ENCODE data around the gene SLC28A2.
"Not testable (repeated sequence)": the region's sequence is repeated elsewhere in the genome, so short reads cannot be mapped to it uniquely, and the experiment has no call there.

Gene SLC28A2

DNA sequence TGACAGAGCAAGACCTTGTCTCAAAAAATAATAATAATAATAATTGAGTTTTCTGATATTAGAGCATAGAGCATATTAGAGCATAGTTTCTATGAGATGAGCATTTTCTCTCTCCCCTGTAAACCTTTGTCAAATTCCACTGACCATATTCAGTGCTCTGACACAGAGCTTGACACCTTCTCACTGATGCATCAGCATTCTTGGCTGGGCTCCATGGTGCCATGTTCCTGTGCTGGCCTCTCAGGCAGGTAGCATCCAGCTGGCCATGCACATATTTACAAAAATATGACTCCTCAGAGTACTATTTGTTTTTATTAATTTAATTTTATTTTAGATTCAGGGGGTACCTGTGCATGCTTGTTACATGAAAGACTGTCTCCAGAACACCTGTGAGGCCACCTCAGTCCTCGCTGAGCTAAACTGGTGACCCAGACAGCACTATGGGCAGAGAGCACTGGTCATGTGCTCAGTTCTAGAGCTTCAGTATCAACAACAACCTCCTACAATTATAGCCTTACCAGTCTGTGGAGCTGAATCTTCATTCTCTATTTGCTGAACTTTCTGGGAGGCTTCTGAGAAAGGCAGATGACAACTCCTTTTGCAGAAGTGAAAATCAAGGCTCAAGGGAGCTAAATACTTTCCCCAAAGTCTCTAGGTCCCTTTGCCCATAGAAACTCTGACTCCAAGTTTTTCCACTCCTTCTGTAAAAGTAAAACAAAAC, 21.6 kb upstream of the SLC28A2 start:
- H3K9ac ChIP-seq: no peak overlapping the region
- H3K27me3 ChIP-seq: no peaks in the 10 kb centered on the region
- no peak for TF ChIP-seq Cebpa-rat (IDR thresholded peaks at IDR 0.05)
- no peaks in the 10 kb centered on the region for H4K20me1 ChIP-seq
- no peaks in the 10 kb centered on the region for H3K4me1 ChIP-seq
- H3K9me3 ChIP-seq: peaks cover 35% of the 10 kb centered on the region
- H3K4me3 ChIP-seq: no peak overlapping the region
- H3K27ac ChIP-seq: no peak overlapping the region
- H3K4me2 ChIP-seq: no peak overlapping the region
- no peaks in the 10 kb centered on the region for H3K36me3 ChIP-seq

DNA sequence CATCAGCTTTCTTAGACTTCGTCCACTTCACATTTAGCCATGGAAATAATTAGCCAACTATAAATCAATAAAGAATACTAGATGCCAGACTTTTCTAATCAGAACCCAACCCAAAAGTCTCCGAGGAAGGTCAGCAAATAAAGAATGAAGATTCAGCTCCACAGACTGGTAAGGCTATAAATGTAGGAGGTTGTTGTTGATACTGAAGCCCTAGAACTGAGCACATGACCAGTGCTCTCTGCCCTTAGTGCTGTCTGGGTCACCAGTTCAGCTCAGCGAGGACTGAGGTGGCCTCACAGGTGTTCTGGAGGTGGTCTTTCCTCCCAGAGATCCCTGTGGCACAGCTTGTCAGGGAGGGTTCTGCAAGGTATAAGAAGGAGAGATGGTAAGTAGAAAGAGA, 20.9 kb upstream of the SLC28A2 start:
- H3K9me3 ChIP-seq: peaks cover 42% of the 10 kb centered on the region
- H3K4me2 ChIP-seq: no peak overlapping the region
- H3K36me3 ChIP-seq: no peaks in the 10 kb centered on the region
- no peaks in the 10 kb centered on the region for H3K27me3 ChIP-seq
- H3K4me3 ChIP-seq: no peak overlapping the region
- H3K9ac ChIP-seq: no peak overlapping the region
- no peak for TF ChIP-seq Cebpa-rat (IDR thresholded peaks at IDR 0.05)
- no peaks in the 10 kb centered on the region for H4K20me1 ChIP-seq
- H3K4me1 ChIP-seq: no peaks in the 10 kb centered on the region
- no peak overlapping the region for H3K27ac ChIP-seq

DNA sequence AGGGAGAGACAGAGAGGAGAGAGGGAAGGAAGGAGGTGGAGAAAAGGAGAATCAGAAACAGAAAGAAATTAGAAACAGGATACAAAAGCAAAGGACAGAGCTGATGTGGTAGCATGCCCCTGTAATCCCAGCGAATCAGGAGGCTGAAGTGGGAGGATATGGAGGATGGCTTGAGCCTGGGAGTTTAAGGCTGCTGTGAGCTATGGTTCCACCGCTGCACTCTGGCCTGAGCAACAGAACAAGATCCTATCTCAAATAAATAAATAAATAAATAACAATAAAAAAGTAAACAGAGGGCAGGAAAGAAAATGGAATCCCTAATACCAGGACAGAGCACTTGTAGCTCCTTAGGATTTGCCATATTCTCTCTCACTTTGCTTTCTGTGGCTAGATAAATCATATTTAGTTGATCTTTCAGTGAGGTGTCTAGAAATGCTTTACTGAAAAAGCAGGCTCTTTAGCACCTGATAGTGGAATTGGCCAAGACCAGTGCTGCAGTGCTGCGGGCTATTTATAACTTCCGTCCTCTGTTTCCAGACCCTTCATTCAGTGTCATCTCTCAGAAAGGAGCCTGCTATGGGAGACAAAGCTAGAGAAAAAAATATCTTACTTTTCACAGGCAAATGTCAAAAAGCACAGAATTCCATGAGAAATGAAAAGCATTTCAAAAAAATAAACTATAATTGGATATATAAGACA, 20.0 kb upstream of the SLC28A2 start:
- Histone ChIP-seq H3K9me3 (peaks cover 51% of the 10 kb centered on the region), H3K27ac (no peak overlapping the region), H3K4me2 (no peak overlapping the region), H3K4me3 (no peak overlapping the region), H4K20me1 (no peaks in the 10 kb centered on the region), H3K4me1 (no peaks in the 10 kb centered on the region), H3K27me3 (no peaks in the 10 kb centered on the region), H3K36me3 (no peaks in the 10 kb centered on the region), H3K9ac (no peak overlapping the region)
- TF ChIP-seq Cebpa-rat (IDR thresholded peaks at IDR 0.05): no peak

DNA sequence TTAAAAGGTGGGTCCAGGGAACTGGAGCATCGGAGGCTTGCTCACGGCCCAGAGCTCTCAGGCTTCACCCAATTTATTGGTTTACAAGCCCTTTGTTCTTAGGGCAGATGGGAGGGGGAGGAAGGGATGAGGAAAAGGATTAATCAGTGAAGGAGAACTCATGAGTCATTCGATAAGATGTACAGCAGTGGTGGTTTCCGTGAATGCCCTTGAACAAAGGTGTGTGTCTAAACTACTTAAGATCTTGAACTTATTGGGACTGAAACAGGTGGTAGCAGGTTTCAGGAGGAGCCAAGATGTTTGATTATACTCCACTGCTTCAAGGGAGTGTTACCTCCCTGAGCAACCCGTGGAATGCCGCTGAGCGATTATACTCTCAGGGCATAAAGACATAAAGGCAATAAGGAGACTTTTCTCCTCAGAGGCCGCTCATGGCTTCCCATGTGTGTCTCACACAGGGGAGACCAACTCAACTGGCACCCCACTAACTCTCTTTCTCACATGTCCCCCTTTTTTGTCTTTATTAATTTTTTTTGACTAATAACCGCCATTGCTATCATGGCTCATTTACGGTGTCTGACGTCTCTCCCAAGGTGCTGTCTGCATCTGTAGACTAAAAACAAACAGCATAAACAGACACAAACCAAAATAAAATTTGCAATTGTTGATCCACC, 17.3 kb upstream of the SLC28A2 start:
- no peak overlapping the region for H3K4me3 ChIP-seq
- H3K27me3 ChIP-seq: no peaks in the 10 kb centered on the region
- H3K9me3 ChIP-seq: peaks cover 75% of the 10 kb centered on the region
- H3K4me1 ChIP-seq: no peaks in the 10 kb centered on the region
- no peak overlapping the region for H3K4me2 ChIP-seq
- H3K27ac ChIP-seq: no peak overlapping the region
- H3K9ac ChIP-seq: no peak overlapping the region
- H4K20me1 ChIP-seq: no peaks in the 10 kb centered on the region
- no peak for TF ChIP-seq Cebpa-rat (IDR thresholded peaks at IDR 0.05)
- H3K36me3 ChIP-seq: no peaks in the 10 kb centered on the region

DNA sequence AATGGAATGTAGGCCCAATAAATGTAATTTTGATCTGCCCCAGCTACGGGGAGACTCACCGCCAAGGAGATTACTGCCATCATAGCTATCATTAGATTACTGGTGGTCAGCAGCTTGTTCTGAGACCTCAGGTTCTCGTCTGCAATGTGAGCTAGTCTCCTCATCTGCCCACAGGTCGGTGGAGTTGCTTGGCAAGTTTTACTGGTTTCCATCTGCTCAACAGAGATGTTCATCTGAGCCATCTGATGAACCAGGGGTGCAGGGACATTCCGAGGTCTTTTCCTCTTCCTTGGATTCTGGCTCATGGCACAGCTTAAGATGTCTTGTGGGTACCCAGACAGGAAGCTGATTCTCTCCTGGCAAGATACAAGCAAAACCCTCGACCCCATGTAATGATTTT, 15.2 kb upstream of the SLC28A2 start:
- not testable (repeated sequence) for H3K36me3 ChIP-seq, H3K9ac ChIP-seq, H4K20me1 ChIP-seq, H3K4me1 ChIP-seq, H3K27ac ChIP-seq, H3K27me3 ChIP-seq, H3K4me2 ChIP-seq, H3K4me3 ChIP-seq
- H3K9me3 ChIP-seq: peaks cover 97% of the 10 kb centered on the region

DNA sequence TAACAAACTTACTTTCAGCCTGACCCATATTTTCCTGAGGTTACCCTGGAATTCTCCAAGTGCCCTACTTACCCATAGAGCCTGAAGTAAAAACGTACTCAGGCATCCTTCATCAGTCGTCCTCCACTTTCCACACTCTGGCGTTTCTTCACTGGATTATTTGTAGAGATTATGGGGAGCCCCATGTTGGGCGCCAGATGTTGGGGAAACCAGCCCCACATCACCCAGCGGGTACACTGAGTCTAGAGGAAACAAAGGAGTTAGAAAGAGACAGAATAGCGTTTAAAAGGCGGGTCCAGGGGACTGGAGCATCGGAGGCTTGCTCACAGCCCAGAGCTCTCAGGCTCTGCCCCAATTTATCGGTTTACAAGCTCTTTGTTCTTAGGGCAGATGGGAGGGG, 9.7 kb upstream of the SLC28A2 start:
- no peaks in the 10 kb centered on the region for H3K27me3 ChIP-seq
- no peak overlapping the region for H3K4me3 ChIP-seq
- H3K9ac ChIP-seq: no peak overlapping the region
- TF ChIP-seq Cebpa-rat (IDR thresholded peaks at IDR 0.05): no peak
- no peaks in the 10 kb centered on the region for H3K36me3 ChIP-seq
- no peak overlapping the region for H3K4me2 ChIP-seq
- no peaks in the 10 kb centered on the region for H4K20me1 ChIP-seq
- H3K27ac ChIP-seq: no peak overlapping the region
- H3K4me1 ChIP-seq: no peaks in the 10 kb centered on the region
- peaks cover 94% of the 10 kb centered on the region for H3K9me3 ChIP-seq

DNA sequence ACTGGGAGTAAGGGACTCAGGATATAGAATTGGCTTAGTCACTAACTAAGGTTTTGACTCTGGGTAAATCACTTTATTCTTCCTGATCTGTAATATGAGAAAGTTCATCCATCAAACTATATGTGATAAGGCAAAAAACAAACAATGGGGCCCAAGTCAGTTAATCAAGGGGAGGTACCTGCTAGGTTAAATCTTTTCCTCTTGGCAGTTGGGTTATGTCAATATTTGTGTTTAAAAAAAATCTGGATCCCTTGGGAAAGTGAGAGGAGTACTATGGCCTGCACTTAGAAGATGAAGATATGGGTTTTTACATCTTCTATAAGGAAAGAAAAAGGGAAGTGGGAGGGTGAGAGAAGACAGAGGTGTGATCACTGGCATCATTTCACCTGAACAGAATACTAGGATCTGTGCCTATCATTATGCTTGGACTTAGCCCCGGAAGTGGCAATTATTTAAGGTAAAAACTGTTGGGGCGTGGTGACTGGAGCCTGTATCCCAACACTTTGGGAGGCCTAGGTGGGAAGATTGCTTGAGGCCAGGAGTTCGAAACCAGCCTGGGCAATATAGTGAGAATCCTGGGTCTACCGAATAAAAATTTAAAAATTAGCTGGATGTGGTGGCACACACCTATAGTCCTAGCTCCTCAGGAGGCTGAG, 2.8 kb upstream of the SLC28A2 start:
- no peak for TF ChIP-seq Cebpa-rat (IDR thresholded peaks at IDR 0.05)
- H3K9me3 ChIP-seq: peaks cover 26% of the 10 kb centered on the region
- no peaks in the 10 kb centered on the region for H3K27me3 ChIP-seq
- no peaks in the 10 kb centered on the region for H4K20me1 ChIP-seq
- H3K9ac ChIP-seq: no peak overlapping the region
- H3K4me3 ChIP-seq: no peak overlapping the region
- H3K27ac ChIP-seq: no peak overlapping the region
- H3K36me3 ChIP-seq: no peaks in the 10 kb centered on the region
- H3K4me2 ChIP-seq: no peak overlapping the region
- H3K4me1 ChIP-seq: no peaks in the 10 kb centered on the region

DNA sequence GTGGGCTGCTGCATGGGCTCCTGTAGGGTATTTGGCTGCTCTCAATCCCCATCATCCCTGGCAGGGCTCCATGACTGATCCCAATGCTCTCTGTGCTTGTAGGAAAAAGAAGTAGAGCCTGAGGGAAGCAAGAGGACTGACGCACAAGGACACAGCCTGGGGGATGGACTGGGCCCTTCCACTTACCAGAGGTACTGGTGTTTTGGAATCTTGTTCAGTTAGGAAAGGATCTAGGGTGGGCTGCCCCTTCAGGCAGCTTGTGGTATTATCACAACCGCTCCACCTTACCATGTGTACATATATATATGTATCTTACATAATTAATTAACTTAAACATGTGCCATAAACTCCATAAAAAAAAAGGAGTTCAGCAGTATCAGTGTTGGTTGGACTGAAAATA, 1.3 kb downstream of the SLC28A2 start:
- no peak overlapping the region for H3K9ac ChIP-seq
- no peak for TF ChIP-seq Cebpa-rat (IDR thresholded peaks at IDR 0.05)

DNA sequence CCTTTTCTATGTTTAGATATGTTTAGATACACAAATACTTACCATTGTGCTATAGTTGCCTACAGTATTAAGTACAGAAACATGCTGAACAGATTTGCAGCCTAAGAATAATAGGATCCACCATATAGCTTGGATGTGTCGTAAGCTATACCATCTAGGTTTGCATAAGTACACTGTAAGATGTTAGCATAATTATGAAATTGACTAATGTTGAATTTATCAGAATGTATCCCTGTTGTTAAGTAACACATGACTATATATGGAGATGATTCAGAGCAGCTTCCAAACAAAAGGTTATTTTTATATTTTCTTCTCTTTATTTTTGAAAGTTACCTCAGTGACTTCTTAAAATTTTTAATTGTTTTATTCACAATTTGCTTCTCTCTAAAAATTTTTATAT, 2.4 kb downstream of the SLC28A2 start:
- H3K4me2 ChIP-seq: no peak overlapping the region
- H3K27me3 ChIP-seq: no peaks in the 10 kb centered on the region
- H3K27ac ChIP-seq: no peak overlapping the region
- no peak for TF ChIP-seq Cebpa-rat (IDR thresholded peaks at IDR 0.05)
- no peak overlapping the region for H3K9ac ChIP-seq
- H3K36me3 ChIP-seq: no peaks in the 10 kb centered on the region
- H3K4me3 ChIP-seq: no peak overlapping the region
- no peaks in the 10 kb centered on the region; the same call in 1 of the 2 replicates for H3K9me3 ChIP-seq
- H4K20me1 ChIP-seq: no peaks in the 10 kb centered on the region
- no peaks in the 10 kb centered on the region for H3K4me1 ChIP-seq

More for the DNA sequence above, 1.3 kb downstream of the SLC28A2 start:
- Histone ChIP-seq H3K27ac (no peak overlapping the region), H3K4me2 (no peak overlapping the region), H3K9me3 (no peaks in the 10 kb centered on the region; the same call in 1 of the 2 replicates), H3K4me3 (no peak overlapping the region), H4K20me1 (no peaks in the 10 kb centered on the region), H3K4me1 (no peaks in the 10 kb centered on the region), H3K36me3 (no peaks in the 10 kb centered on the region), H3K27me3 (no peaks in the 10 kb centered on the region)

DNA sequence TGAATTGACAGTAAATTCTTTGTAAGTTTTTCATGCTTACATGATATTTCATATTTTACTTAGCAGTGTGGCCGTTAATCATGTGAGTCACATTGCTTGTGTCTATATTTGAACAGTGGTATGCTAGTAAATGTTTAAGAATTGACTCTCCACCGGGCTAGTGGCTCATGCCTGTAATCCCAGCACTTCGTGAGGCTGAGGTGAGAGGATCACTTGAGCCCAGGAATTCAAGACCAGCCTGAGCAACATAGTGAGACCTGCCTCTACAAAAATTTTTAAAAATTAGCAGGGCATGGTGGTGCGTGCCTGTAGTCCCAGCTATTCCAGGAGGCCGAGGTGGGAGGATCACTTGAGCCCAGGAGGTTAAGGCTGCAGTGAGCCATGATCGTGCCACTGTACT, 2.8 kb downstream of the SLC28A2 start:
- not testable (repeated sequence) for H3K4me3 ChIP-seq, H3K27ac ChIP-seq, H3K4me2 ChIP-seq, H3K27me3 ChIP-seq, H4K20me1 ChIP-seq, H3K36me3 ChIP-seq, H3K9me3 ChIP-seq, H3K4me1 ChIP-seq, H3K9ac ChIP-seq

Data from BLaER1 (cell line).